ENCODE data around the gene NME1.

DNA sequence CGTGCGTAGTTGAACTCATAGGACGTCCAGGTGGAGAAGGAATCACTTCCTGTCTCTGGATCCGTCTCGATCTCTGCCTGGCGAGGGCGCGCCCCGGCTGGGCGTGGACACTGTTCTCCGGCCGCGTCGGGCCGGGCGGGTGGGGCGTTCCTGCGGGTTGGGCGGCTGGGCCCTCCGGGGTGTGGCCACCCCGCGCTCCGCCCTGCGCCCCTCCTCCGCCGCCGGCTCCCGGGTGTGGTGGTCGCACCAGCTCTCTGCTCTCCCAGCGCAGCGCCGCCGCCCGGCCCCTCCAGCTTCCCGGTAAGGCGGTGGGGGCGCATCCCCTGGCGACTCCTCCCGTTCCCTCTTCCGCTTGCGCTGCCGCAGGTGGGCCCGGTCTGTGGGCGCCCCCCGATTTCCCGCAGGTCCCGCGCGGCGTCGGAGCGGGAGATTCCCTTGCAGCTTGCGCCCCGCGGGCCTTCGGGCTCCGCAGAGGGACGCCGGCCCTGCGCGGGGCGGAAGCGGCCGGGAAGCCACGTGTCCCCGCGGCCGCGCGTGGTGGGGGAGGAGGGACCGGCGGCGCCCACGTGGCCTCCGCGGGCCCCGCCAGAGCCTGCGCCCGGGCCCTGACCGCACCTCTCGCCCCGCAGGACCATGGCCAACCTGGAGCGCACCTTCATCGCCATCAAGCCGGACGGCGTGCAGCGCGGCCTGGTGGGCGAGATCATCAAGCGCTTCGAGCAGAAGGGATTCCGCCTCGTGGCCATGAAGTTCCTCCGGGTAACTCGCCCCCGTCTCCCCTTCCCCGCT, 13.0 kb downstream of the NME1 start, which contains the start of gene NME2:
- TF ChIP-seq POLR2A (IDR thresholded peaks at IDR 0.05; ENCODE audit: low read depth, low read length) (peak; percentile 74), POLR2AphosphoS5 (IDR thresholded peaks at IDR 0.05; ENCODE audit: insufficient read depth, low read depth, low read length) (peak; percentile 70), JUN (IDR thresholded peaks at IDR 0.05; ENCODE audit: borderline replicate concordance, insufficient read depth, insufficient read length, low read depth) (no peak)
- TF ChIP-seq, protein P1, sequence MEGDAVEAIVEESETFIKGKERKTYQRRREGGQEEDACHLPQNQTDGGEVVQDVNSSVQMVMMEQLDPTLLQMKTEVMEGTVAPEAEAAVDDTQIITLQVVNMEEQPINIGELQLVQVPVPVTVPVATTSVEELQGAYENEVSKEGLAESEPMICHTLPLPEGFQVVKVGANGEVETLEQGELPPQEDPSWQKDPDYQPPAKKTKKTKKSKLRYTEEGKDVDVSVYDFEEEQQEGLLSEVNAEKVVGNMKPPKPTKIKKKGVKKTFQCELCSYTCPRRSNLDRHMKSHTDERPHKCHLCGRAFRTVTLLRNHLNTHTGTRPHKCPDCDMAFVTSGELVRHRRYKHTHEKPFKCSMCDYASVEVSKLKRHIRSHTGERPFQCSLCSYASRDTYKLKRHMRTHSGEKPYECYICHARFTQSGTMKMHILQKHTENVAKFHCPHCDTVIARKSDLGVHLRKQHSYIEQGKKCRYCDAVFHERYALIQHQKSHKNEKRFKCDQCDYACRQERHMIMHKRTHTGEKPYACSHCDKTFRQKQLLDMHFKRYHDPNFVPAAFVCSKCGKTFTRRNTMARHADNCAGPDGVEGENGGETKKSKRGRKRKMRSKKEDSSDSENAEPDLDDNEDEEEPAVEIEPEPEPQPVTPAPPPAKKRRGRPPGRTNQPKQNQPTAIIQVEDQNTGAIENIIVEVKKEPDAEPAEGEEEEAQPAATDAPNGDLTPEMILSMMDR (IDR thresholded peaks at IDR 0.05; ENCODE audit: extremely low read depth in 1 of 2, insufficient read depth in 1 of 2, low read depth in 1 of 2, low read length in 2 of 2), result peak in 1 of 2 donors; percentile 6
